Chondrocyte (in vitro differentiated cells): Measurements from ENCODE around the gene SH3PXD2A. TPM values are rescaled to one million over a fixed set of nuclear protein-coding genes. Genes with fewer than 3 reads are reported as not detected.

Source experiments
- DNase-seq: peaks from one replicate; pipeline ENCODE4 v3.0.0; 2021; ENCODE audit warnings: mixed read lengths, low spot score
- H3K27ac Mint-ChIP-seq: one replicate; pipeline ENCODE4 v1.8.0; 2021; ENCODE audit warnings: mild to moderate bottlenecking, moderate library complexity, mixed read lengths; ENCODE audit not compliant: unreplicated experiment
- H3K27me3 Mint-ChIP-seq: 2 replicates; pipeline ENCODE4 v1.8.0; 2021; ENCODE audit warnings: low read depth, mixed read lengths
- H3K36me3 Mint-ChIP-seq: 2 replicates; pipeline ENCODE4 v1.8.0; 2021; ENCODE audit warnings: low read depth, mixed read lengths
- H3K4me1 Mint-ChIP-seq: 2 replicates; pipeline ENCODE4 v1.8.0; 2021; ENCODE audit warnings: low read depth, mild to moderate bottlenecking, mixed read lengths
- H3K4me3 Mint-ChIP-seq: one replicate; pipeline ENCODE4 v1.8.0; 2021; ENCODE audit warnings: mild to moderate bottlenecking, moderate library complexity, mixed read lengths; ENCODE audit not compliant: unreplicated experiment
- H3K9me3 Mint-ChIP-seq: 2 replicates; pipeline ENCODE4 v1.8.0; 2021; ENCODE audit warnings: low read depth, mixed read lengths
- CTCF ChIP-seq: fragments of 200-600 bp; sonication (generic); IDR thresholded peaks from 2 replicates; pipeline ENCODE4 v1.5.0; 2021; ENCODE audit warnings: antibody characterized with exemption, mild to moderate bottlenecking, moderate library complexity
- total RNA-seq: library from RNA; stranded (reverse); gene quantifications from 3 replicates; pipeline ENCODE4 v1.2.1, GENCODE V29; 2021

Gene SH3PXD2A
- total RNA-seq, 1 donor from 2014 or later = 46.0 TPM

- peaks cover 20% of the 10 kb centered on the region for H3K4me1 Mint-ChIP-seq
Measured at GRCh38 chr10:103849880-103850571, 5.3 kb downstream of the SH3PXD2A start.

GRCh38 chr10:103849212-103849877 lies 6.0 kb downstream of the SH3PXD2A start:
- DNase-seq = no peak
- Mint-ChIP-seq H3K4me3 (no peak overlapping the region), H3K27ac (peak overlapping the region; percentile 52), H3K36me3 (no peaks in the 10 kb centered on the region), H3K4me1 (peaks cover 16% of the 10 kb centered on the region), H3K27me3 (peaks cover 18% of the 10 kb centered on the region), H3K9me3 (no peaks in the 10 kb centered on the region)
- TF ChIP-seq CTCF = no peak

More at GRCh38 chr10:103849880-103850571, 5.3 kb downstream of the SH3PXD2A start:
- no peak for DNase-seq
- no peak overlapping the region for H3K4me3 Mint-ChIP-seq
- no peaks in the 10 kb centered on the region for H3K9me3 Mint-ChIP-seq
- TF ChIP-seq CTCF = no peak
- H3K27ac Mint-ChIP-seq = peak overlapping the region; percentile 52
- no peaks in the 10 kb centered on the region for H3K36me3 Mint-ChIP-seq
- peaks cover 21% of the 10 kb centered on the region for H3K27me3 Mint-ChIP-seq

- Mint-ChIP-seq H3K36me3 (no peaks in the 10 kb centered on the region), H3K9me3 (no peaks in the 10 kb centered on the region)
Measured at GRCh38 chr10:103847909-103848468, 7.4 kb downstream of the SH3PXD2A start.

GRCh38 chr10:103847346-103847745 lies 8.0 kb downstream of the SH3PXD2A start:
- peaks cover 10% of the 10 kb centered on the region for H3K27me3 Mint-ChIP-seq
- no peaks in the 10 kb centered on the region for H3K36me3 Mint-ChIP-seq
- H3K4me1 Mint-ChIP-seq = peaks cover 18% of the 10 kb centered on the region

More at GRCh38 chr10:103847909-103848468, 7.4 kb downstream of the SH3PXD2A start:
- peak; percentile 40 for TF ChIP-seq CTCF
- DNase-seq = no peak
- H3K4me3 Mint-ChIP-seq = no peak overlapping the region
- no peak overlapping the region for H3K27ac Mint-ChIP-seq
- H3K4me1 Mint-ChIP-seq = peaks cover 18% of the 10 kb centered on the region
- H3K27me3 Mint-ChIP-seq = peaks cover 12% of the 10 kb centered on the region

More at GRCh38 chr10:103847346-103847745, 8.0 kb downstream of the SH3PXD2A start:
- H3K27ac Mint-ChIP-seq = no peak overlapping the region
- no peak for TF ChIP-seq CTCF
- H3K9me3 Mint-ChIP-seq = no peaks in the 10 kb centered on the region
- no peak for DNase-seq
- H3K4me3 Mint-ChIP-seq = no peak overlapping the region
